Left renal pelvis (tissue), 4 donors: ENCODE measurements around the gene C1QA. TPM values are rescaled to one million over a fixed set of nuclear protein-coding genes. Genes with fewer than 3 reads are reported as not detected.
"Not testable (repeated sequence)": the region's sequence is repeated elsewhere in the genome, so short reads cannot be mapped to it uniquely, and the experiment has no call there.

Source experiments
- DNase-seq, 4 donors: peaks; one replicate each; pipeline ENCODE4 v3.0.0-alpha.2; 2013; ENCODE audit warnings: low read depth in 4 of 4, low spot score in 3 of 4
- polyA plus RNA-seq, 4 donors: library from polyadenylated mRNA; unstranded; fragments of 120-200 nt; gene quantifications; one replicate each; pipeline ENCODE4 v1.2.1, GENCODE V29; 2013; ENCODE audit not compliant: insufficient read length in 4 of 4

The C1QA gene
- polyA plus RNA-seq, 4 donors = 13.2 to 46.0 (median 15.8) TPM

- DNase-seq = not testable (repeated sequence)
These were observed 32.4 kb downstream of the C1QA start for GRCh38 chr1:22668840-22669239.

- DNase-seq = no peak
These were observed 34.0 kb downstream of the C1QA start for GRCh38 chr1:22670352-22670975.

- no peak for DNase-seq
These were observed 35.6 kb downstream of the C1QA start for GRCh38 chr1:22671999-22672398.

GRCh38 chr1:22673486-22674409 lies 37.3 kb downstream of the C1QA start:
- no peak for DNase-seq

GRCh38 chr1:22674410-22674749 lies 38.0 kb downstream of the C1QA start:
- DNase-seq = no peak

- not testable (repeated sequence) for DNase-seq
These were observed 39.7 kb downstream of the C1QA start for GRCh38 chr1:22676151-22676550.

- no peak for DNase-seq
These were observed 40.6 kb downstream of the C1QA start for GRCh38 chr1:22676916-22677583.

- no peak for DNase-seq
These were observed 41.8 kb downstream of the C1QA start for GRCh38 chr1:22677931-22678896.

GRCh38 chr1:22680726-22681125 lies 44.3 kb downstream of the C1QA start:
- DNase-seq = no peak

- DNase-seq = no peak
These were observed 45.3 kb downstream of the C1QA start for GRCh38 chr1:22681556-22682276.

- no peak for DNase-seq
These were observed 47.1 kb downstream of the C1QA start for GRCh38 chr1:22683547-22683946.

- peak in 2 of 4 donors; percentile 55 to 64 for DNase-seq
These were observed 49.2 kb downstream of the C1QA start for GRCh38 chr1:22685591-22686059.

GRCh38 chr1:22687191-22687590 lies 50.8 kb downstream of the C1QA start:
- no peak for DNase-seq

GRCh38 chr1:22688466-22688865 lies 52.0 kb downstream of the C1QA start:
- DNase-seq = no peak

Other genes with a start within 250 kb of the C1QA start
- 10 to 100 TPM; 15.3 to 21.0 (median 18.8) TPM for gene ZBTB40, start 184.8 kb upstream of the C1QA start, polyA plus RNA-seq
- 1 to 10 TPM in 3 of 4 donors, not detected in 1; 1.2 to 2.0 (median 1.6) TPM for gene EPHA8, start 73.1 kb upstream of the C1QA start, polyA plus RNA-seq
- gene C1QC, start 7.0 kb downstream of the C1QA start, polyA plus RNA-seq = 10 to 100 TPM; 11.8 to 35.1 (median 14.6) TPM
- 10 to 100 TPM in 2 of 4 donors, 1 to 10 TPM in 2; 9.0 to 31.9 (median 10.1) TPM for gene C1QB, start 16.6 kb downstream of the C1QA start, polyA plus RNA-seq
- gene EPHB2, start 74.2 kb downstream of the C1QA start, polyA plus RNA-seq = 10 to 100 TPM; 12.4 to 67.9 (median 14.5) TPM